ENCODE results near the gene SORBS1. TPM values are rescaled to one million over a fixed set of nuclear protein-coding genes. Genes with fewer than 3 reads are reported as not detected.

The SORBS1 gene
- polyA plus RNA-seq, 1 donor from 2014 or later = 39.5 TPM

DNA sequence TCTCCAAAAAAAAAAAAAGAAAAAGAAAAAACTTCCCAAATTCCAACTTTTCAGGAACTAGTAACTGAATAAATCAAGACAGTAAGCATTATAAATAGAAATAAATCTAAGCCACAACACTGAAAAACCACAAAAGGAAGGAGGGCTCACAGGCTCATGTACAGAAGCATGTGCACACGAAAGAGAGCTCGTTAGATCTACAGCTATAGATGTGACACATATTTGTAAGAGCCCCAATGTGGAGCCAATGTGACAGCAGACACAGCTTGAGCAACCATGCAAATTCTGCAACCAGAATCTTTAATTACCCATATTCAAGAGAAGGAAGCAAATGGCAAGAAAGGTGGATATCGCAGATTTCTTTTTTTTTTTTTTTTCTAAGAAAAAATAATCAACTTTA lies 94.7 kb downstream of the SORBS1 start:
- Histone ChIP-seq H3K79me2 (replicated peaks; ENCODE audit: insufficient read depth, low read length) (no peaks in the 10 kb centered on the region), H3K4me2 (ENCODE audit: low read length) (no peak overlapping the region), H3F3A (ENCODE audit: insufficient read depth, low read length, poor library complexity, severe bottlenecking) (no peaks in the 10 kb centered on the region), H2AFZ (ENCODE audit: low read depth, low read length) (no peak overlapping the region), H3K9me3 (ENCODE audit: low read length) (no peaks in the 10 kb centered on the region), H3K27me3 (ENCODE audit: insufficient read depth, low read depth, low read length) (no peaks in the 10 kb centered on the region), H3K36me3 (ENCODE audit: insufficient read depth, low read length) (no peaks in the 10 kb centered on the region), H3K9ac (ENCODE audit: low read length) (no peak overlapping the region), H3K9me2 (ENCODE audit: insufficient read depth, low read length) (no peaks in the 10 kb centered on the region), H3K27ac (ENCODE audit: low read length) (no peak overlapping the region), H3K4me3 (ENCODE audit: low read length) (no peak overlapping the region), H4K20me1 (ENCODE audit: insufficient read depth) (no peaks in the 10 kb centered on the region)
- TF ChIP-seq EP300 (conservative IDR thresholded peaks at IDR 0.05; ENCODE audit: poor library complexity, severe bottlenecking) = no peak
- TF ChIP-seq TAF1 (IDR thresholded peaks at IDR 0.05; ENCODE audit: low read depth) = no peak
- no peak for TF ChIP-seq MXI1 (conservative IDR thresholded peaks at IDR 0.05; ENCODE audit: poor library complexity, severe bottlenecking)

DNA sequence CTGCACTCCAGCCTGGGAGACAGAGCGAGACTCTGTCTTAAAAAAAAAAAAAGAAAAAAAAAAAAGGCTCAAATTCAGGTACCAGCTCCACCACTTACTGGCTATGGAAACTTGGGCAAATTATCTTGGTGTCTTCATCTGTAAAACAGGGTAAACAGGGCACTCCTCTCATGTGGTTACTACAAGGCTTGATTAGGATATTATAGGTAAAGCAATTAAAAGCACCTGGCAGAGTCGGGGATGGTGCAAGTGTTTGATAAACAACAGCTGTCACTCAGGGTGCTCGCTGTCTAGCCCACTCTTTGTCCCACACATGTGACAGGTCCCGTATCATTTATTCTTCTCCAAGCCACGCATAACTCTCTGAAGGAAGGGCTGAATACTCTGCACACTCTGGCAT lies 96.9 kb downstream of the SORBS1 start:
- TF ChIP-seq MXI1 (conservative IDR thresholded peaks at IDR 0.05; ENCODE audit: poor library complexity, severe bottlenecking) (no peak), SMC3 (conservative IDR thresholded peaks at IDR 0.05; ENCODE audit: poor library complexity) (no peak)
- Histone ChIP-seq H4K20me1 (ENCODE audit: insufficient read depth) (no peaks in the 10 kb centered on the region), H3K79me2 (replicated peaks; ENCODE audit: insufficient read depth, low read length) (no peaks in the 10 kb centered on the region), H3K27ac (ENCODE audit: low read length) (no peak overlapping the region), H3K4me3 (ENCODE audit: low read length) (no peak overlapping the region), H3K9me2 (ENCODE audit: insufficient read depth, low read length) (no peaks in the 10 kb centered on the region), H2AFZ (ENCODE audit: low read depth, low read length) (no peak overlapping the region), H3K27me3 (ENCODE audit: insufficient read depth, low read depth, low read length) (no peaks in the 10 kb centered on the region), H3K36me3 (ENCODE audit: insufficient read depth, low read length) (no peaks in the 10 kb centered on the region), H3K9me3 (ENCODE audit: low read length) (no peaks in the 10 kb centered on the region), H3K4me2 (ENCODE audit: low read length) (no peak overlapping the region), H3F3A (ENCODE audit: insufficient read depth, low read length, poor library complexity, severe bottlenecking) (no peaks in the 10 kb centered on the region), H3K9ac (ENCODE audit: low read length) (no peak overlapping the region)

DNA sequence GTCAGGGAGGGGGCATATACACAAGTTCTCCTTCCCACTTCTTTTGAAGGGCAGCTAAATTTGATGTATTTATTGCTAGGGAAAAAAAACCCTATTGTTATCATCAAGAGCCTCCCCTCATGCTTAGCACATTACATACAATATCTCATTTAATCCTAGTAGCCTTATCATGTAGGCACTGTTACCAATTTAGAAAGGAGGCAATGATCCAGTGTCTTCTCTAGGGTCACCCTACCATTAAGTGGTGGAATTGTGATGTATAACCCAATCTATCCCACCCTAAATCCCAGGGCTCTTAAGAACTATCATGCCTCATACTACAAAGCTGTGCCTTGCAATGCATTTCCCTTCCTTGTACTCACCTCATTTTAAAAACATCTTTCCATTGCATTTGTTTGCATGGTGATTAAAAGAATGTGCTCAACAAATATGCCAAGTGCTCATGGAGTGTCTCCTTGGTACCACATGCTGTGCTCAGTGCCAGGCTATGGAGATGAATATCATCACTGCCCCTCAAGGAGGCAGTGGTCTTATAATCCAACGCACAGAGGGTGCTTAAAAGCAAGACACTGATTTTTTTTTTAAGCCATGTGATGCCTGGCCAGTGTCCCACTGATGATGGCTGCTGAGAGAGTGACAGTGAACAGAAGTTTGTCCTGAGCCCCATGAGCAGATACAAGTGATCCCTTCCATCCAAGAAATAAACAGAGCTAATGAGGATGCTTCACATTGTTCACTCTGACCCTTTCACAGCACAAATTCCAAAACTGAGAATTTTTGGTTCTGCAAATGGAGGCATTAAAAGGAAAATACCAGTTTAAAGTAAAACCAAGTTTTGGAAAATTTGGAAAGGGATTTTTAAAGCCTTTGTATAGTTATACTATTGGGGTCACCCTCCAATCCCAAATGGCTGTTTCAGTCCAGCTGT lies 98.2 kb downstream of the SORBS1 start:
- Histone ChIP-seq H3K4me2 (ENCODE audit: low read length) (no peak overlapping the region), H3F3A (ENCODE audit: insufficient read depth, low read length, poor library complexity, severe bottlenecking) (no peaks in the 10 kb centered on the region), H4K20me1 (ENCODE audit: insufficient read depth) (no peaks in the 10 kb centered on the region), H3K9me3 (ENCODE audit: low read length) (no peaks in the 10 kb centered on the region), H3K79me2 (replicated peaks; ENCODE audit: insufficient read depth, low read length) (no peaks in the 10 kb centered on the region), H2AFZ (ENCODE audit: low read depth, low read length) (no peak overlapping the region), H3K9me2 (ENCODE audit: insufficient read depth, low read length) (no peaks in the 10 kb centered on the region), H3K27me3 (ENCODE audit: insufficient read depth, low read depth, low read length) (no peaks in the 10 kb centered on the region), H3K4me3 (ENCODE audit: low read length) (no peak overlapping the region), H3K9ac (ENCODE audit: low read length) (no peak overlapping the region), H3K36me3 (ENCODE audit: insufficient read depth, low read length) (no peaks in the 10 kb centered on the region), H3K27ac (ENCODE audit: low read length) (no peak overlapping the region)
- TF ChIP-seq EZH2 (IDR thresholded peaks at IDR 0.05; ENCODE audit: borderline replicate concordance, insufficient read depth, low read length, poor library complexity, severe bottlenecking) = no peak
- TF ChIP-seq EP300 (conservative IDR thresholded peaks at IDR 0.05; ENCODE audit: poor library complexity, severe bottlenecking) = no peak
- TF ChIP-seq, protein P1, sequence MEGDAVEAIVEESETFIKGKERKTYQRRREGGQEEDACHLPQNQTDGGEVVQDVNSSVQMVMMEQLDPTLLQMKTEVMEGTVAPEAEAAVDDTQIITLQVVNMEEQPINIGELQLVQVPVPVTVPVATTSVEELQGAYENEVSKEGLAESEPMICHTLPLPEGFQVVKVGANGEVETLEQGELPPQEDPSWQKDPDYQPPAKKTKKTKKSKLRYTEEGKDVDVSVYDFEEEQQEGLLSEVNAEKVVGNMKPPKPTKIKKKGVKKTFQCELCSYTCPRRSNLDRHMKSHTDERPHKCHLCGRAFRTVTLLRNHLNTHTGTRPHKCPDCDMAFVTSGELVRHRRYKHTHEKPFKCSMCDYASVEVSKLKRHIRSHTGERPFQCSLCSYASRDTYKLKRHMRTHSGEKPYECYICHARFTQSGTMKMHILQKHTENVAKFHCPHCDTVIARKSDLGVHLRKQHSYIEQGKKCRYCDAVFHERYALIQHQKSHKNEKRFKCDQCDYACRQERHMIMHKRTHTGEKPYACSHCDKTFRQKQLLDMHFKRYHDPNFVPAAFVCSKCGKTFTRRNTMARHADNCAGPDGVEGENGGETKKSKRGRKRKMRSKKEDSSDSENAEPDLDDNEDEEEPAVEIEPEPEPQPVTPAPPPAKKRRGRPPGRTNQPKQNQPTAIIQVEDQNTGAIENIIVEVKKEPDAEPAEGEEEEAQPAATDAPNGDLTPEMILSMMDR (IDR thresholded peaks at IDR 0.05; ENCODE audit: poor library complexity, severe bottlenecking) = no peak
- TF ChIP-seq SMC3 (conservative IDR thresholded peaks at IDR 0.05; ENCODE audit: poor library complexity) = no peak
- TF ChIP-seq, protein P2, sequence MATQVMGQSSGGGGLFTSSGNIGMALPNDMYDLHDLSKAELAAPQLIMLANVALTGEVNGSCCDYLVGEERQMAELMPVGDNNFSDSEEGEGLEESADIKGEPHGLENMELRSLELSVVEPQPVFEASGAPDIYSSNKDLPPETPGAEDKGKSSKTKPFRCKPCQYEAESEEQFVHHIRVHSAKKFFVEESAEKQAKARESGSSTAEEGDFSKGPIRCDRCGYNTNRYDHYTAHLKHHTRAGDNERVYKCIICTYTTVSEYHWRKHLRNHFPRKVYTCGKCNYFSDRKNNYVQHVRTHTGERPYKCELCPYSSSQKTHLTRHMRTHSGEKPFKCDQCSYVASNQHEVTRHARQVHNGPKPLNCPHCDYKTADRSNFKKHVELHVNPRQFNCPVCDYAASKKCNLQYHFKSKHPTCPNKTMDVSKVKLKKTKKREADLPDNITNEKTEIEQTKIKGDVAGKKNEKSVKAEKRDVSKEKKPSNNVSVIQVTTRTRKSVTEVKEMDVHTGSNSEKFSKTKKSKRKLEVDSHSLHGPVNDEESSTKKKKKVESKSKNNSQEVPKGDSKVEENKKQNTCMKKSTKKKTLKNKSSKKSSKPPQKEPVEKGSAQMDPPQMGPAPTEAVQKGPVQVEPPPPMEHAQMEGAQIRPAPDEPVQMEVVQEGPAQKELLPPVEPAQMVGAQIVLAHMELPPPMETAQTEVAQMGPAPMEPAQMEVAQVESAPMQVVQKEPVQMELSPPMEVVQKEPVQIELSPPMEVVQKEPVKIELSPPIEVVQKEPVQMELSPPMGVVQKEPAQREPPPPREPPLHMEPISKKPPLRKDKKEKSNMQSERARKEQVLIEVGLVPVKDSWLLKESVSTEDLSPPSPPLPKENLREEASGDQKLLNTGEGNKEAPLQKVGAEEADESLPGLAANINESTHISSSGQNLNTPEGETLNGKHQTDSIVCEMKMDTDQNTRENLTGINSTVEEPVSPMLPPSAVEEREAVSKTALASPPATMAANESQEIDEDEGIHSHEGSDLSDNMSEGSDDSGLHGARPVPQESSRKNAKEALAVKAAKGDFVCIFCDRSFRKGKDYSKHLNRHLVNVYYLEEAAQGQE (IDR thresholded peaks at IDR 0.05; ENCODE audit: borderline replicate concordance) = no peak
- TF ChIP-seq TAF1 (IDR thresholded peaks at IDR 0.05; ENCODE audit: low read depth) = no peak
- no peak for TF ChIP-seq RAD21 (conservative IDR thresholded peaks at IDR 0.05)
- TF ChIP-seq MXI1 (conservative IDR thresholded peaks at IDR 0.05; ENCODE audit: poor library complexity, severe bottlenecking) = no peak
- no peak for TF ChIP-seq POLR2AphosphoS5 (IDR thresholded peaks at IDR 0.05)

All from neural cell (in vitro differentiated cells).